Activated CD4-positive, alpha-beta T cell treated with anti-CD3 and anti-CD28 coated beads, Interleukin-2, amount 50 U/mL, for 16 hours (primary cell): ENCODE results near the gene SLC16A12.

Experiments
- DNase-seq: peaks from one replicate; pipeline ENCODE4 v3.0.0-alpha.2; 2020

Gene SLC16A12

GRCh38 chr10:89505640-89506275 lies 29.6 kb downstream of the SLC16A12 start:
- DNase-seq = no peak

GRCh38 chr10:89504691-89505090 lies 30.7 kb downstream of the SLC16A12 start:
- DNase-seq = no peak

GRCh38 chr10:89503652-89504370 lies 31.6 kb downstream of the SLC16A12 start:
- no peak for DNase-seq

- DNase-seq = no peak
Measured at GRCh38 chr10:89503151-89503550, 32.2 kb downstream of the SLC16A12 start.

- DNase-seq = no peak
Measured at GRCh38 chr10:89502549-89502948, 32.8 kb downstream of the SLC16A12 start.

GRCh38 chr10:89494575-89494974 lies 40.8 kb downstream of the SLC16A12 start:
- DNase-seq = no peak

- DNase-seq = no peak
Measured at GRCh38 chr10:89494068-89494467, 41.3 kb downstream of the SLC16A12 start.

GRCh38 chr10:89491932-89492331 lies 43.5 kb downstream of the SLC16A12 start:
- no peak for DNase-seq

GRCh38 chr10:89490596-89491335 lies 44.6 kb downstream of the SLC16A12 start:
- DNase-seq = no peak

GRCh38 chr10:89482256-89482655 lies 53.1 kb downstream of the SLC16A12 start:
- no peak for DNase-seq

GRCh38 chr10:89481662-89482061 lies 53.7 kb downstream of the SLC16A12 start:
- DNase-seq = no peak

- no peak for DNase-seq
Measured at GRCh38 chr10:89479771-89480446, 55.5 kb downstream of the SLC16A12 start.

- no peak for DNase-seq
Measured at GRCh38 chr10:89478739-89479654, 56.4 kb downstream of the SLC16A12 start.

GRCh38 chr10:89478085-89478738 lies 57.2 kb downstream of the SLC16A12 start:
- no peak for DNase-seq

- DNase-seq = no peak
Measured at GRCh38 chr10:89476150-89476549, 59.2 kb downstream of the SLC16A12 start.

GRCh38 chr10:89475591-89475998 lies 59.8 kb downstream of the SLC16A12 start:
- DNase-seq = no peak

GRCh38 chr10:89475125-89475524 lies 60.3 kb downstream of the SLC16A12 start:
- no peak for DNase-seq

GRCh38 chr10:89474452-89474851 lies 60.9 kb downstream of the SLC16A12 start:
- no peak for DNase-seq

- no peak for DNase-seq
Measured at GRCh38 chr10:89471110-89471809, 64.1 kb downstream of the SLC16A12 start.

GRCh38 chr10:89470628-89471027 lies 64.8 kb downstream of the SLC16A12 start:
- DNase-seq = no peak

GRCh38 chr10:89469517-89469916 lies 65.9 kb downstream of the SLC16A12 start:
- no peak for DNase-seq
